NB4 (cell line): ENCODE data around the gene CPNE6.

Experiments used
- CTCF ChIP-seq: IDR thresholded peaks from one replicate; pipeline ENCODE4 v1.5.1; 2012; ENCODE audit warnings: low read depth, low read length
- MYC ChIP-seq: IDR thresholded peaks from 2 replicates; pipeline ENCODE4 v1.6.1; 2011; ENCODE audit warnings: low read depth, low read length
- POLR2A ChIP-seq: IDR thresholded peaks from 2 replicates; pipeline ENCODE4 v1.6.1; 2011; ENCODE audit warnings: mild to moderate bottlenecking; ENCODE audit not compliant: insufficient read length; ENCODE audit errors: extremely low read depth

- no peak for TF ChIP-seq MYC
- TF ChIP-seq POLR2A = no peak
- TF ChIP-seq CTCF = no peak
These were observed 10.1 kb upstream of the CPNE6 start for GRCh38 chr14:24060984-24061913.
